Neural progenitor cell (in vitro differentiated cells): Measurements from ENCODE around the gene EPHB2. TPM values are rescaled to one million over a fixed set of nuclear protein-coding genes. Genes with fewer than 3 reads are reported as not detected.

Experiments
- DNase-seq: peaks from one replicate; pipeline ENCODE4 v3.0.0-alpha.2; 2016; ENCODE audit warnings: low spot score
- H2AFZ ChIP-seq: fragments of 200-600 bp; sonication (generic); replicated peaks from 2 replicates; pipeline ENCODE4 v1.6.1; 2016; ENCODE audit warnings: antibody characterized with exemption
- H3F3A ChIP-seq: fragments of 200-600 bp; sonication (generic); 2 replicates; pipeline ENCODE4 v1.6.1; 2016; ENCODE audit warnings: antibody characterized with exemption, low read depth
- H3K27ac ChIP-seq: fragments of 200-600 bp; sonication (generic); 2 replicates; pipeline ENCODE4 v1.5.1; 2016; ENCODE audit warnings: mild to moderate bottlenecking
- H3K27me3 ChIP-seq: fragments of 200-600 bp; sonication (generic); 2 replicates; pipeline ENCODE4 v1.6.1; 2016; ENCODE audit warnings: mild to moderate bottlenecking, moderate library complexity
- H3K36me3 ChIP-seq: fragments of 200-600 bp; sonication (generic); 2 replicates; pipeline ENCODE4 v1.5.1; 2016
- H3K4me1 ChIP-seq: fragments of 200-600 bp; sonication (generic); 2 replicates; pipeline ENCODE4 v1.6.1; 2016; ENCODE audit warnings: mixed run types
- H3K4me2 ChIP-seq: fragments of 200-600 bp; sonication (generic); 2 replicates; pipeline ENCODE4 v1.6.1; 2016
- H3K4me3 ChIP-seq: fragments of 200-600 bp; sonication (generic); 2 replicates; pipeline ENCODE4 v1.5.1; 2016
- H3K79me2 ChIP-seq: fragments of 200-600 bp; sonication (generic); 2 replicates; pipeline ENCODE4 v1.6.1; 2016; ENCODE audit warnings: low read depth
- H3K9ac ChIP-seq: fragments of 200-600 bp; sonication (generic); 2 replicates; pipeline ENCODE4 v1.6.1; 2016
- H3K9me3 ChIP-seq: fragments of 200-600 bp; sonication (generic); 2 replicates; pipeline ENCODE4 v1.5.1; 2016; ENCODE audit warnings: low read depth
- H4K20me1 ChIP-seq: fragments of 200-600 bp; sonication (generic); 2 replicates; pipeline ENCODE4 v1.6.1; 2016; ENCODE audit warnings: low read depth
- H3K27ac Mint-ChIP-seq: 3 replicates; pipeline ENCODE4 v1.8.0; 2021; ENCODE audit warnings: mixed read lengths
- H3K27me3 Mint-ChIP-seq: 2 replicates; pipeline ENCODE4 v1.8.0; 2022; ENCODE audit warnings: low read depth, mild to moderate bottlenecking, inconsistent platforms, moderate library complexity, mixed read lengths; ENCODE audit not compliant: insufficient read depth
- H3K36me3 Mint-ChIP-seq: 3 replicates; pipeline ENCODE4 v1.8.0; 2021; ENCODE audit warnings: mixed read lengths
- H3K4me1 Mint-ChIP-seq: 3 replicates; pipeline ENCODE4 v1.8.0; 2021; ENCODE audit warnings: mixed read lengths
- H3K4me3 Mint-ChIP-seq: 3 replicates; pipeline ENCODE4 v1.8.0; 2021; ENCODE audit warnings: mild to moderate bottlenecking, moderate library complexity, mixed read lengths
- H3K9me3 Mint-ChIP-seq: 3 replicates; pipeline ENCODE4 v1.8.0; 2020; ENCODE audit warnings: mixed read lengths
- CTCF ChIP-seq: fragments of 200-600 bp; sonication (generic); IDR thresholded peaks from 2 replicates; pipeline ENCODE4 v1.5.1; 2017; ENCODE audit warnings: antibody characterized with exemption, mild to moderate bottlenecking
- EZH2 ChIP-seq: fragments of 200-600 bp; sonication (generic); IDR thresholded peaks from 2 replicates; pipeline ENCODE4 v1.6.1; 2017; ENCODE audit warnings: antibody characterized with exemption, mild to moderate bottlenecking, moderate library complexity
- EZH2phosphoT487 ChIP-seq: fragments of 200-600 bp; sonication (generic); IDR thresholded peaks from 2 replicates; pipeline ENCODE4 v1.6.1; 2017; ENCODE audit warnings: antibody characterized with exemption
- total RNA-seq: library from RNA; depleted of rRNA; stranded (reverse); fragments of >200 nt; gene quantifications from 2 replicates; pipeline ENCODE4 v1.2.3, GENCODE V29; 2015; ENCODE audit warnings: low replicate concordance

Gene EPHB2
- total RNA-seq, 1 donor from 2014 or later, result 38.3 TPM

GRCh38 chr1:22790232-22791008, 79.8 kb downstream of the EPHB2 start:
- Mint-ChIP-seq H3K4me3 (no peak overlapping the region), H3K4me1 (peaks cover 65% of the 10 kb centered on the region), H3K27me3 (peaks cover 4% of the 10 kb centered on the region), H3K9me3 (no peaks in the 10 kb centered on the region), H3K36me3 (peaks cover 4% of the 10 kb centered on the region), H3K27ac (peak overlapping the region; percentile 88)
- no peak overlapping the region for H3K4me2 ChIP-seq
- DNase-seq, result no peak
- peaks cover 37% of the 10 kb centered on the region for H3F3A ChIP-seq
- H3K9me3 ChIP-seq, result no peaks in the 10 kb centered on the region
- peaks cover 11% of the 10 kb centered on the region for H3K79me2 ChIP-seq
- no peak overlapping the region for H3K9ac ChIP-seq
- H3K27me3 ChIP-seq, result no peaks in the 10 kb centered on the region
- no peak for TF ChIP-seq EZH2
- TF ChIP-seq CTCF, result no peak
- TF ChIP-seq EZH2phosphoT487, result no peak
- H3K27ac ChIP-seq, result no peak overlapping the region
- H3K36me3 ChIP-seq, result no peaks in the 10 kb centered on the region
- no peak overlapping the region for H3K4me3 ChIP-seq
- H4K20me1 ChIP-seq, result peaks cover 17% of the 10 kb centered on the region
- peaks cover 54% of the 10 kb centered on the region for H3K4me1 ChIP-seq
- no peak overlapping the region for H2AFZ ChIP-seq

DNA sequence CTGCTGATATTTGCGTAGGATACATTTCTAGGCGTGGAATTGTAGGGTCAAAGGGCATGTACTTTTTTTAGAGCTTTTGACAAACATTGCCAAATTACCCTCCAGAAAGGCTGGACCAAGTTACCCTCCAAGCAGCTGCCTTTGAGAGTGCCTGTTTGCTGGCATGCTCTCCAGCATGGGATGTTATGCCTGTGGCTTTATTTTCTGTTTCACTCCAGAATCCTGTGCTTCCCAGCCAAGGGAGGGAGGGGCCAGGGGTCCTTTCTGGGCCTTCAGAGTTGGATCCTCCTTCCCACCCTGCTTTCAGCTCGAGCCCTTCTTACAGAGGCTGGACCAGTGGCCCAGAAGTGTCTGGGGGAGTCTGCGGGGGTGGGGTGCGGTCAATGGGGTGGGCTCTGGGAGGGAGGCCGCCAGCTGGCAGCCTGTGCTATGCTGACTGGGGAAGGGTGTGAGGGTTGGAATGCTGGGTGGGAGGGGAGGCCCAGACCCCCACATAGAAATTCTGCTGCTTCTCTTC, 81.2 kb downstream of the EPHB2 start:
- Mint-ChIP-seq H3K4me1 (peaks cover 68% of the 10 kb centered on the region), H3K36me3 (peaks cover 2% of the 10 kb centered on the region), H3K27me3 (peaks cover 4% of the 10 kb centered on the region), H3K4me3 (no peak overlapping the region), H3K9me3 (no peaks in the 10 kb centered on the region), H3K27ac (no peak overlapping the region)
- Histone ChIP-seq H3K36me3 (no peaks in the 10 kb centered on the region), H3K27me3 (no peaks in the 10 kb centered on the region), H3K4me2 (no peak overlapping the region), H2AFZ (no peak overlapping the region), H3K79me2 (peaks cover 11% of the 10 kb centered on the region), H3K4me3 (no peak overlapping the region), H3K27ac (no peak overlapping the region), H3K9ac (no peak overlapping the region), H3K9me3 (no peaks in the 10 kb centered on the region), H4K20me1 (peaks cover 17% of the 10 kb centered on the region), H3K4me1 (peaks cover 69% of the 10 kb centered on the region), H3F3A (peaks cover 38% of the 10 kb centered on the region)
- no peak for TF ChIP-seq EZH2
- TF ChIP-seq EZH2phosphoT487, result no peak
- TF ChIP-seq CTCF, result no peak
- DNase-seq, result no peak

- H3K27me3 ChIP-seq, result no peaks in the 10 kb centered on the region
- H3K9me3 Mint-ChIP-seq, result no peaks in the 10 kb centered on the region
- no peak overlapping the region for H3K27ac ChIP-seq
- H3K4me1 ChIP-seq, result peaks cover 75% of the 10 kb centered on the region
- H3K4me3 Mint-ChIP-seq, result no peak overlapping the region
- peaks cover 38% of the 10 kb centered on the region for H3F3A ChIP-seq
- H3K36me3 ChIP-seq, result no peaks in the 10 kb centered on the region
- H4K20me1 ChIP-seq, result peaks cover 17% of the 10 kb centered on the region
- H3K4me2 ChIP-seq, result peak overlapping the region; percentile 12
- H2AFZ ChIP-seq, result no peak overlapping the region
- H3K27ac Mint-ChIP-seq, result peak overlapping the region; percentile 39
- no peak for DNase-seq
- TF ChIP-seq EZH2 (no peak), CTCF (no peak), EZH2phosphoT487 (no peak)
- peaks cover 11% of the 10 kb centered on the region for H3K79me2 ChIP-seq
- peaks cover 69% of the 10 kb centered on the region for H3K4me1 Mint-ChIP-seq
- H3K27me3 Mint-ChIP-seq, result peaks cover 4% of the 10 kb centered on the region
- no peaks in the 10 kb centered on the region for H3K9me3 ChIP-seq
- H3K4me3 ChIP-seq, result no peak overlapping the region
- no peaks in the 10 kb centered on the region for H3K36me3 Mint-ChIP-seq
- H3K9ac ChIP-seq, result no peak overlapping the region
Measured at GRCh38 chr1:22792396-22793160, 81.9 kb downstream of the EPHB2 start.
